ENCODE results near the gene TMEM163.
"Not testable (repeated sequence)": the region's sequence is repeated elsewhere in the genome, so short reads cannot be mapped to it uniquely, and the experiment has no call there.

The TMEM163 gene

GRCh38 chr2:134760385-134760784 lies 41.6 kb upstream of the TMEM163 start:
- no peak for DNase-seq (ENCODE audit: low read depth)
- H3K4me3 ChIP-seq (ENCODE audit: low read depth, low read length) = no peak overlapping the region
- no peak for TF ChIP-seq CTCF (IDR thresholded peaks at IDR 0.05; ENCODE audit: control insufficient read depth, extremely low read depth, insufficient read depth)

- no peak for TF ChIP-seq CTCF (IDR thresholded peaks at IDR 0.05; ENCODE audit: control insufficient read depth, extremely low read depth, insufficient read depth)
- no peak for DNase-seq (ENCODE audit: low read depth)
- no peak overlapping the region for H3K4me3 ChIP-seq (ENCODE audit: low read depth, low read length)
Measured at GRCh38 chr2:134758633-134759032, 39.8 kb upstream of the TMEM163 start.

DNA sequence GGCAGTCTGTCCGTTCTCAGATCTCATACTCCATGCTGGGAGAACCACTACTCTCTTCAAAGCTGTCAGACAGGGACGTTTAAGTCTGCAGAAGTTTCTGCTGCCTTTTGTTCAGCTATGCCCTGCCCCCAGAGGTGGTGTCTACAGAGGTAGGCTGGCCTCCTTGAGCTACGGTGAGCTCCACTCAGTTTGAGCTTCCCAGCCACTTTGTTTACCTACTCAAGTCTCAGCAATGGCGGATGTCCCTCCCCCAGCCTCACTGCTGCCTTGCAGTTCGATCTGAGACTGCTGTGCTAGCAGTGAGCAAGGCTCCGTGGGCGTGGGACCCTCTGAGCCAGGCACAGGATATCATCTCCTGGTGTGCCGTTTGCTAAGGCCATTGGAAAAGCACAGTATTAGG lies 33.2 kb upstream of the TMEM163 start:
- not testable (repeated sequence) for DNase-seq (ENCODE audit: low read depth); H3K4me3 ChIP-seq (ENCODE audit: low read depth, low read length)

DNA sequence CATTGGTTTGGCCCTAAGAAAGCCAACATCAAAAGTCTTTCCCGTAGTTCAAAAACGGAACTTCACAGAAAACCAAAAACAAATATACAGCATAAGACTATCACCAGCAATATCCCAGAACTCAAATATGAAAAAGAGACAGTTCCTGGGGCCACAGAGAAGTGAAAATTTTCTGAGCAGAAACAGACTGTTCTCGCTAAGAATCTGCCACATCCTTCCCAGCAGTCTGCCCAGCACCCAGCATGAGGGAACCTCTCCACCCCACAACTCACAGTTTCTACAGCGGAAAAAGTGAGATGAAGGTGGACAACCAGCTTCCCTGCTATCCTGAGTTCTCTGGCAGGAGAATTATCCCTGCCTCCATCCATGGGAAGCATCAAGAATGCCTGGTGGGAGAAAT lies 26.7 kb upstream of the TMEM163 start:
- DNase-seq (ENCODE audit: low read depth) = no peak
- no peak overlapping the region for H3K4me3 ChIP-seq (ENCODE audit: low read depth, low read length)
- no peak for TF ChIP-seq CTCF (IDR thresholded peaks at IDR 0.05; ENCODE audit: control insufficient read depth, extremely low read depth, insufficient read depth)

GRCh38 chr2:134745023-134745422 lies 26.2 kb upstream of the TMEM163 start:
- no peak for TF ChIP-seq CTCF (IDR thresholded peaks at IDR 0.05; ENCODE audit: control insufficient read depth, extremely low read depth, insufficient read depth)
- DNase-seq (ENCODE audit: low read depth) = no peak
- no peak overlapping the region for H3K4me3 ChIP-seq (ENCODE audit: low read depth, low read length)

DNA sequence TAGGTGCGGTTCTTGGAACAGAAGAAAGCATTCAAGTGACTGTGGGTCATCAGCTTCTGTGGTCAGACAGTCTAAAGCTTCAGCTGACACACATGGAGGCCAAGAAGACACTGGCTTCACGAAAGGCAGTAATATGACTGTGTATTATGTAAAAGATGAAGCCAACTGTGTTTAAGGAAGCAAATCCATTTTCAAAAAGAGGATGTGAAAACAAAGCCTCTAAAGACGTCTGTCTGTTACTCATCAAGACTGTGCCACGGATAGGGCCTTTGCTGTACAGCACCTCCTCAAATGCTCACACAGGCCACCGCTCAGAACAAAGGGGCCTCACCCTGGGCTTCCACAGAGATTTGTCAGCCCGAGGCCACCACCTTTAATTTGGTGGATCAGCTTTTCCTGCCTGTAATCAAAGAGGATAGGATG lies 21.1 kb upstream of the TMEM163 start:
- DNase-seq (ENCODE audit: low read depth) = no peak
- no peak for TF ChIP-seq CTCF (IDR thresholded peaks at IDR 0.05; ENCODE audit: control insufficient read depth, extremely low read depth, insufficient read depth)
- H3K4me3 ChIP-seq (ENCODE audit: low read depth, low read length) = no peak overlapping the region

DNA sequence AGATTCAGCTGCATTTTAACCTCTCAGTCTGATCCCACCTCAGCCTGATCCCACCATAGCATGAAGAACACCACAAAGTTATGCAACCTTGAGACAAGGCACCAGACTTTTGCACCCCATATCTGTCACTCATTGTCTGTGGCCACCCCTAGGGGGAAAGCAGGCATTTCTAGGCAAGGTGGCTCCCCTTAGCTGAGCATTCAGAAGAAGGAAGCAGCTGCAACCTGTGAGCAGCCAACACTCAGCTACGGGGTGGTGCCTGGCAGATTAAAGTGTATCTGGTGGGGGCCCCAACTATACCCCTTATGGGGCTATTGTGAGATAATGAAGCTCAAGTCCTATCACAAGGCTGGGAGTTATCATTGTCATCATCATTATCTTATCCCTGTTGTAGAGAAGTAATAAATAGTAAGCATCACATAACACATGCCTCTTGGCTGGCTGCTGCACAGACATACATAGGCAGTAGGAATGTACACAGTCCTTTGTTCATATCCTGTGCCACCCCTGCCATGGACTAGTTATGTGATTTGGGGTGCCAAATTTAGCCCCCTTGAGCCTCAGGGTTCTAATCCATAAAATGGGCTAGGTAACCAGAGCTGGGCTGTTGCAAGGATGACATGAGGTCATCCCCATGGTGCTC lies 20.6 kb upstream of the TMEM163 start:
- no peak for TF ChIP-seq CTCF (IDR thresholded peaks at IDR 0.05; ENCODE audit: control insufficient read depth, extremely low read depth, insufficient read depth)
- DNase-seq (ENCODE audit: low read depth) = no peak
- no peak overlapping the region for H3K4me3 ChIP-seq (ENCODE audit: low read depth, low read length)

Data from LNCaP clone FGC (cell line).